SKM-1 (cell line): Measurements from ENCODE around the gene CYP11A1.

Source experiments
- DNase-seq: peaks from one replicate; lab custom pipeline; 2025; ENCODE audit not compliant: unreplicated experiment; lab: John Stamatoyannopoulos, UW

CYP11A1 gene

GRCh38 chr15:74305687-74306086 lies 61.8 kb downstream of the CYP11A1 start:
- DNase-seq, result no peak

DNA sequence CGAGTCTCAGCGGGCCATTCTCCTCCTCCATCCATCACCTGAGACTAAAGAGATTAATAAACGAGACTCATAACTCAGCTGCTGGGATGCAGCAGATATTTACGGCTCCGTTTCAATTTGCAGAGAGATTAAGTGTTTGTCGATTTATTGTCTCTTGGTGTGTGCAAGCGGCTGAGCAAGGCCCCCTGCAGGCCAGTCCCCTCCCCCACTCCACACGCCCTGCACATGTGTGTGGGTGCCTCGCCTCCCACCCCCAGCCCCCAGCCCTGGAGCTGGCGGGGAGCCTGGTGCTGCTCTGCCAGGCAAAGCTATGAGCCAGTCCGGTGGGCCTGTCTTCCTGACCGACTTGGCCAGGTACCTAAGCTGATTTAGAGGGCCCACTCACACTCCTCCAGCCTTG lies 63.0 kb downstream of the CYP11A1 start:
- DNase-seq, result no peak

DNA sequence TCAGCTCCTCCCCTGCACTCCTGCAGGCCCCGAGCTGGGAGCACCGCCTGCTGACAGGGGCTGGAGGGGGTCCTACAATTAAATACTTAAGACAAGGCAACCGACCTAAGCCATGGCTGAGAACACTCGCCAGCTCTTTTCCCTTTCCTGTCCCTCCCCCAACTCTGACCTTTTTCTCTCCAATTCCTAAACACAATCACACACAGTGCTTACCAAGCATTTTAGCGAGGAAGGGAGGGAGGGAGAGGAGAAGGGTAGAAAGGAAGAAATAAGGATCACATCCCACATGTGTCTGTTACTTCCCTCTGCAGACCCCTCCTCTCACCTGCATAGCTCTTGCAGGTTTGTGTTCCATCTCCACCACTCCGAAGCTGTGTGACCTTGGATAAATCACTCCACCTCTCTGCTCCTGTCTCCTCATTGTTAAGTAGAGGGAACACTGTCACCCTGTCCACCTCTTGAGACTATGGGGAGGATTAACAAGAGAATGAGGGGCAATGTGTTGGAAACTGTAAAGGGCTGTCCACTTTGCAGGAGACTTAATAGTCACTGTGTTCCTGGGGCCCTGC lies 63.6 kb downstream of the CYP11A1 start:
- DNase-seq, result no peak

DNA sequence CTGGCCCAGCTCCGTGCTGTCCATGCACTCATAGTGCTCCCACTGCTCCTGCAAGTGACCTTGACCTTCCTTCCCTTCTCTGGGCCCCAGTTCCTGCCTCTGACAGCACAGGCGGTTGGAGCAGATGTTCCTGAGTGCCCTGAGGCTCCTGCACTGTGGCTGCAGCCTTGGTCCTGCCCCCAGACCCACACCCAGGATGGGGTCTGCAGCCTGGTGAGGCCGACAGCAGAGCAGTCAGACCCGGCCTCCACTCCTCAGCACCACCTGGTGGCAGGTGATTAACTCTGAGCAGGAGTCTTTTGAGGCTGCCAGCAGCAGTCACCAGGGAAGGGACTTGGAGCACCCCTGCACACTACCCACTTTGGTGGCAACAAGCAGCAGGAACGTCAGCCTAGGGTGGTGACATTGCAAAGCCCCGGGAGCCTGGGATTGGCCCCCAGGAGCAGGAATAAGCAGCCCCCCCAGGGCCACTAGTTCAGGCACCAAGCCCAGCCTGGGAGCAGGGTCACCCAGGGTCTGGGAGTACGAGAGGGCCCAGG lies 64.6 kb downstream of the CYP11A1 start:
- no peak for DNase-seq

DNA sequence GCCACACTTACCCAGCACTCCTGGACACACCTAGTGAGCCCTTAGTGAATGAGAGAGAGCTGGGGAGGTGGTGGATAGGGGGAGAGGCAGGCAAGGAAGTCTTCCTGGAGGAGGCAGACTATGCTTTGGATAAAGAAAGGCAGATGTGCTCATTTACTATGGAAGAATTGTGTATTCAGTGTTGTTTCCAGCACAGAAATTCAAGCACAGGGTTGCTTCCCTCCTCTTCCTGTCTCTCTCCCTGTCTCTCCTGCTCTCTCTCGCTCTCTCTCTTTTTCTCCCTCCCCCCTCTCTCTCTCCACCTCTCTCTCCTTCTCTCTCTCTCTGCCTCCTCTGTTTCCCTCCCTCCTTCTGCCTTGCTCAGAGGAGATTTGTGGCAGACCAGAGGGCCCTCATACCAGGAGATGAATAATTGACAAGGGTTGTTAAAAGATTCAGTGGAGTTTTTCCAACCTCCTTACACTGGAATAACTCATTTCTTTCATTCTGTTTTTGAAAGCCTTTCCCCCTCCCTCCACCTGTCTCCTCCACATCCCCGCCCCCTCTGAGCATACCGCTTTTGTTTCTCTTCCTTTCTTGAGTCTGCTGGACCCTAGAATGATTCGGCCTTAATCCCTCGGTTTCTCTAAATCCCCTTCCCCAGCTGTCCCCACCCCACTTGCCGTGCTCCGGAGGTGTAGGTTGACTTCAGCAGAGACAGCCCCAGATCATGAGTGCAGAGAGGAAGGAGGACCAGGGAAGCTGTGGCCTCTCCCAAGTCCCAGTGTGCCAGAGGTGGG lies 65.7 kb downstream of the CYP11A1 start:
- DNase-seq, result no peak

- DNase-seq, result no peak
Measured at GRCh38 chr15:74300057-74300795, 67.2 kb downstream of the CYP11A1 start.

- DNase-seq, result no peak
Measured at GRCh38 chr15:74297887-74298286, 69.6 kb downstream of the CYP11A1 start.

DNA sequence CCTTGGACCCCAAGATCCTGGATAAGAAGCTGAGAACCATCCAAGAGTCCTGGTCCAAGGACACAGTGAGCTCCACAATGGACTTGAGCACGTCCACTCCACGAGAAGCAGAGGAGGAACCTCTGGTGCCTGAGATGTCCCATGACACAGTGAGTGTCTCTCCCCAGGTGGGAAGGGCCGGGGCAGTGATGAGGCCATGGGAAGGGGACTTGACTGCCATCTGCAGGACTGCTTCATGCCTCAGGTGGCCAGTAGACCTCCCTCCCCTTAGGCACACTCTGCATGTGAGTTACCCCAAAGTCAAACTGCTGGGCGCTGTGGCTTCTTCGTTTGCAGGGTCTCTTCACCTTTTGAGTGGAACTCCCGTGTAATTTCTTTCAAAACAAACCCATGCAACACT lies 71.6 kb downstream of the CYP11A1 start:
- DNase-seq, result no peak

DNA sequence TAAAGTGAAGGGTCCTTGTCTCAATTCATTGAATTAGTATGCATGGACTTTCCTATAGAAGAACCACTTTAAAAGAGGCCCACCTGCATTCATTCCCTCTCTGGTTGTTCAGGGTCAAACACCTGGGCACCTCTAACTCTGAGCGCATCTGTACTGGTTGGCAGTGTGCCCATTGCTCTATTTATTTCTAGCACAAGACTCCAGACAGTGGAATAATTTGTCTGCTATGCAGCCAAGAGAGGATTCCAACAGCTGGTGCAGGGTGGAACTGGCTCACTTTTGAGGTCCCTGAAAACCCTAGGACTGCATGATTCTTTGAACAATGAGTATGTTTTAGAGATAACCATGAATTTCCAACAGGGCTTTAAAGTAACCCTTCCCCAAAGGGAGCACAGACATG lies 73.4 kb downstream of the CYP11A1 start:
- DNase-seq, result no peak

DNA sequence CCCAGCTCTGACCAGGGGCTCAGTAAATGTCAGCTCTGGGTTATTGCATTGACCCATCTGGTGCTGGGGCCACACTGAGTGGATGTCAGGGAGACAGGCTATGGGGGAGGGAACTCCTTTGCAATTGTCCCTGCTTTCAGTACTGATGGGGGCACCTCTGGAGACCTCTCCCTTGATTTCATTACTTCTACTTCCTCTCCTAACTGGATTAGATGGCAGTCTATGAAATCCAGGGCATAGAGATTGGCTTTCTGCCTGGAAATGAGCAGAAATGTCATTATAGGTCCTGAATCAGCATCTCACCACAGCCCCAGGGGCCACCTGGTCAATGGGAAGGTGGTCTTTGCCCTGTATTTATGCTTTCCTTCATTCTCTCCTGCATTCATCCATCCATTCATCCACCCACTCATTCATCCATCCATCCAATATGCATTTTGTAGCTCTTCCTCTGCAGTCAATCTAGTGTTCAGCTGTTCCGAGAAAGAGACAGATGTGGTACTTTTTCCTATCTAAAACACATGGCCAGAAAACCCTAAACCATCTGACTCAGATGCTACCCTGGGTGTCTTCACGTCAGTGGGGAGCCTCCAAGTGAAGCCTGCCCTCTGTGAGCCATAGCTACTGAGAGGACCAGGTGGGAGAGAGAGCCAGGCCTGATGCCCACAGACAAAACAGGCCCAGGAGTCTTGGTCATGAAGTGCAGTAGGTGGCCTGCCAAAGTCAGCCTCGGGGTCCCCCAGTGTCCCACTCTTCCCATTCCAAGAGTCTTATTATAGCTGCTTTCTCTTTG lies 74.2 kb downstream of the CYP11A1 start:
- no peak for DNase-seq

GRCh38 chr15:74291101-74292071 lies 76.1 kb downstream of the CYP11A1 start:
- no peak for DNase-seq

GRCh38 chr15:74290645-74291044 lies 76.8 kb downstream of the CYP11A1 start:
- no peak for DNase-seq

DNA sequence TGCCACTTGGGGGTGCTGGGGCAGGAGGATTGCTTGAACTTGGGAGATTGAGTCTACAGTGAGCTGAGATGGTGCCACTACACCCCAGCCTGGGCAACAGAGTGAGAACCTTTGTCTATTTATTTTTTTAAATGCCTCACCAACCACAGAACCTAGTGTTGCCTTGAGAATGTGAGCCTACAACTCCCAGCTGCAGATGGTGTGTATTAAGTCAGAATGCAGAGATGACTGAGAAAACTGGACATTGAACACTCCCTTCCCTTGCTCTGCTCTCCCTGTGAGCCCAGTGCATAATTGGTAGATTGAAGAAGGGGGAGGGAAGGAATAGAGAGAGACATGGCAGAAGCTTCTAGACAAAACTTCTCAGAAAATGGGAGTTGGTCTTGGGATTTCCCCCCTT lies 77.8 kb downstream of the CYP11A1 start:
- no peak for DNase-seq
